ENCODE measurements around the gene ULK3.

GRCh38 chr15:74872702-74873035 is 29.7 kb upstream of the ULK3 start:
- TF ChIP-seq, protein P1, sequence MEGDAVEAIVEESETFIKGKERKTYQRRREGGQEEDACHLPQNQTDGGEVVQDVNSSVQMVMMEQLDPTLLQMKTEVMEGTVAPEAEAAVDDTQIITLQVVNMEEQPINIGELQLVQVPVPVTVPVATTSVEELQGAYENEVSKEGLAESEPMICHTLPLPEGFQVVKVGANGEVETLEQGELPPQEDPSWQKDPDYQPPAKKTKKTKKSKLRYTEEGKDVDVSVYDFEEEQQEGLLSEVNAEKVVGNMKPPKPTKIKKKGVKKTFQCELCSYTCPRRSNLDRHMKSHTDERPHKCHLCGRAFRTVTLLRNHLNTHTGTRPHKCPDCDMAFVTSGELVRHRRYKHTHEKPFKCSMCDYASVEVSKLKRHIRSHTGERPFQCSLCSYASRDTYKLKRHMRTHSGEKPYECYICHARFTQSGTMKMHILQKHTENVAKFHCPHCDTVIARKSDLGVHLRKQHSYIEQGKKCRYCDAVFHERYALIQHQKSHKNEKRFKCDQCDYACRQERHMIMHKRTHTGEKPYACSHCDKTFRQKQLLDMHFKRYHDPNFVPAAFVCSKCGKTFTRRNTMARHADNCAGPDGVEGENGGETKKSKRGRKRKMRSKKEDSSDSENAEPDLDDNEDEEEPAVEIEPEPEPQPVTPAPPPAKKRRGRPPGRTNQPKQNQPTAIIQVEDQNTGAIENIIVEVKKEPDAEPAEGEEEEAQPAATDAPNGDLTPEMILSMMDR (conservative IDR thresholded peaks at IDR 0.05; ENCODE audit: low read depth, low read length): no peak
- TF ChIP-seq EZH2 (IDR thresholded peaks at IDR 0.05; ENCODE audit: borderline replicate concordance, low read depth, low read length, poor library complexity, severe bottlenecking): no peak

Measured in A673 (cell line).